ENCODE measurements around the gene PROCA1. TPM values are rescaled to one million over a fixed set of nuclear protein-coding genes. Genes with fewer than 3 reads are reported as not detected.
A peak's percentile ranks its signal among the peaks of the same experiment; 100 is the strongest.

Gene PROCA1
- total RNA-seq, 2 donors from 2014 or later = 1.9 to 9.4 TPM

DNA sequence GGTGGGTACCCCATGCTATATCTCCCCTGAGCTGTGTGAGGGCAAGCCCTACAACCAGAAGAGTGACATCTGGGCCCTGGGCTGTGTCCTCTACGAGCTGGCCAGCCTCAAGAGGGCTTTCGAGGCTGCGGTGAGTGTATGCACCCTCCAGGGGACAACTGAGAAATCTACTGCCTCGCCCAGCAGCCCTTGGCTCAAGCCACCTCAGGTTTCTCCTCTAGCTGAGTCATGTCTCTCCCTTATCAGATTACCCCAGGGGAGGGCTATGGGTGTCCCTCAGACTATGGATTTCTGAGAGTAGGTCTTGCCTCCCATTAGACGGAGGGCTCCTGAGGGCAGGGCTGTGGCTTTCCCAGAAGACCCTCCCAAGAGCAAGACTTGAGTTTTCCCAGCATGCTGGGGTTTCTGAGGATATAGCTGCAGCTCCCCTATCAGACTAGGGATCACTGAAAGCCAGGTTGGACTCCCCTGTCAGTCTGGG is 23.6 kb upstream of the PROCA1 start:
- DNase-seq (ENCODE audit: low spot score) = no peak
- Histone ChIP-seq H3K4me1 (replicated peaks) (no peaks in the 10 kb centered on the region), H3K4me3 (no peak overlapping the region), H3K27me3 (replicated peaks; ENCODE audit: insufficient read depth) (no peaks in the 10 kb centered on the region), H3K27ac (no peak overlapping the region), H3K9me3 (no peaks in the 10 kb centered on the region), H3K36me3 (peaks cover 0 to 3% of the 10 kb centered on the region in 2 donors)
- intact Hi-C loops (cut with DNase I) = no loop called here
- WGBS = 73% methylated on average over 5 of the region's 5 CpGs
- TF ChIP-seq POLR2A (IDR thresholded peaks at IDR 0.05) (no peak), POLR2AphosphoS5 (IDR thresholded peaks at IDR 0.05) (no peak)
- TF ChIP-seq, protein P1, sequence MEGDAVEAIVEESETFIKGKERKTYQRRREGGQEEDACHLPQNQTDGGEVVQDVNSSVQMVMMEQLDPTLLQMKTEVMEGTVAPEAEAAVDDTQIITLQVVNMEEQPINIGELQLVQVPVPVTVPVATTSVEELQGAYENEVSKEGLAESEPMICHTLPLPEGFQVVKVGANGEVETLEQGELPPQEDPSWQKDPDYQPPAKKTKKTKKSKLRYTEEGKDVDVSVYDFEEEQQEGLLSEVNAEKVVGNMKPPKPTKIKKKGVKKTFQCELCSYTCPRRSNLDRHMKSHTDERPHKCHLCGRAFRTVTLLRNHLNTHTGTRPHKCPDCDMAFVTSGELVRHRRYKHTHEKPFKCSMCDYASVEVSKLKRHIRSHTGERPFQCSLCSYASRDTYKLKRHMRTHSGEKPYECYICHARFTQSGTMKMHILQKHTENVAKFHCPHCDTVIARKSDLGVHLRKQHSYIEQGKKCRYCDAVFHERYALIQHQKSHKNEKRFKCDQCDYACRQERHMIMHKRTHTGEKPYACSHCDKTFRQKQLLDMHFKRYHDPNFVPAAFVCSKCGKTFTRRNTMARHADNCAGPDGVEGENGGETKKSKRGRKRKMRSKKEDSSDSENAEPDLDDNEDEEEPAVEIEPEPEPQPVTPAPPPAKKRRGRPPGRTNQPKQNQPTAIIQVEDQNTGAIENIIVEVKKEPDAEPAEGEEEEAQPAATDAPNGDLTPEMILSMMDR (IDR thresholded peaks at IDR 0.05) = no peak

DNA sequence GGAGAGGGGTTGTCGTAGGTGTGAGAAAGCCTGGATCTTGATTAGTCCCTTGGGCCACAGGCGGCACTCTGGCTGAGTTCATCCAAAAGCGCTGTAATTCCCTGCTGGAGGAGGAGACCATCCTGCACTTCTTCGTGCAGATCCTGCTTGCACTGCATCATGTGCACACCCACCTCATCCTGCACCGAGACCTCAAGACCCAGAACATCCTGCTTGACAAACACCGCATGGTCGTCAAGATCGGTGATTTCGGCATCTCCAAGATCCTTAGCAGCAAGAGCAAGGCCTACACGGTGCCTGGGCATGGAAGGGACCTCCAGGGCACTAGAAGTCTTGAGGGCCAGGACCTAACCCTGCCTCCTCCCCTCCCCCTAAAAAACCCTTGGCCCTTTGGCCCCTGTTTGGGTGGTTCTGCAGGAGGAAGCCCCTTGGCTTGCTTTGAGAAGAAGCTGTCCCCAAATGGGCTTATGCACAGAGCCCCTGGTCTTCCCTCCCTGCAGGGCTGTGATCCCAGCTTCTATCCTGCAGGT is 23.1 kb upstream of the PROCA1 start:
- no peak for TF ChIP-seq POLR2A (IDR thresholded peaks at IDR 0.05)
- no peak for TF ChIP-seq POLR2AphosphoS5 (IDR thresholded peaks at IDR 0.05)
- TF ChIP-seq, protein P1 (IDR thresholded peaks at IDR 0.05) = no peak
- 97% methylated on average over 10 of the region's 10 CpGs for WGBS
- no peaks in the 10 kb centered on the region for H3K4me1 ChIP-seq (replicated peaks)
- intact Hi-C loops (cut with DNase I) = no loop called here
- no peak overlapping the region for H3K27ac ChIP-seq
- peaks cover 0 to 3% of the 10 kb centered on the region in 2 donors for H3K36me3 ChIP-seq
- H3K4me3 ChIP-seq = no peak overlapping the region
- no peak for DNase-seq (ENCODE audit: low spot score)
- H3K27me3 ChIP-seq (replicated peaks; ENCODE audit: insufficient read depth) = no peaks in the 10 kb centered on the region
- no peaks in the 10 kb centered on the region for H3K9me3 ChIP-seq

DNA sequence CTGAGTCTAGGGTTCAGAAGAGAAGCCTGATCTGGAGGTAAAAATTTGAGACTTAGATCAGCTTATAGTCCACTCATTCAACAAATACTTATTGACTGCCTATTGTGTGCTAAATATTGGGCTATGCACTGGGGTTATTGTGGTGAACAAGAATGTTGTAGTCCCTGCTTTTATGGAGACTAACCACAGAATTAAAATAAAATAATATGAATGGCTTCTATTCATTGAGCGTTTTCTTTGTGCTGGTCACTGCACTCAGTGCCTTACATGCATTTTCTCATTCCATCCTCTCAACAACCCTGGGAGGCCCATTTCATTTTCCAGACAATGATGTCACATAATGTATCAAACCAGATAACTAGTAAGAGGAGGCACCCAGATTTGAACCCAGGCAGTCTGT is 21.7 kb upstream of the PROCA1 start:
- Histone ChIP-seq H3K27me3 (replicated peaks; ENCODE audit: insufficient read depth) (no peaks in the 10 kb centered on the region), H3K4me3 (no peak overlapping the region), H3K27ac (no peak overlapping the region), H3K4me1 (replicated peaks) (no peaks in the 10 kb centered on the region), H3K36me3 (peaks cover 0 to 3% of the 10 kb centered on the region in 2 donors), H3K9me3 (no peaks in the 10 kb centered on the region)
- 72% methylated on average over 1 of the region's 1 CpG for WGBS
- no peak for DNase-seq (ENCODE audit: low spot score)
- intact Hi-C loops (cut with DNase I) = no loop called here
- TF ChIP-seq POLR2A (IDR thresholded peaks at IDR 0.05) = no peak
- no peak for TF ChIP-seq POLR2AphosphoS5 (IDR thresholded peaks at IDR 0.05)
- TF ChIP-seq, protein P1 (IDR thresholded peaks at IDR 0.05) = no peak

DNA sequence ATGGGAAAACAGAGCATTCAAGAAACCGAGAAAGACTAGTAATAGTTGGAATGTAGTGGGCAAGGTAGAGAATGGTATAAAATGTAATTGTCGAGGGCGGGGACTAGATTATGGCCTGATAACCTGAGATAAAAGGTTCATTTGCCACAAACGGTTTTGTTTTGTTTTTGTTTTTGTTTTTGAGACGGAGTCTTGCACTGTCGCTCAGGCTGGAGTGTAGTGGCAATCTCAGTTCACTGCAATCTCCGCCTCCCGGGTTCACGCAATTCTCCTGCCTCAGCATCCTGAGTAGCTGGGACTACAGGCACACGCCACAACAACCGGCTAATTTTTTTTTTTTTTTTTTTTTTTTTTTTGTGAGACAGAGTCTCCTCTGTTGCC is 18.3 kb upstream of the PROCA1 start:
- H3K4me3 ChIP-seq = no peak overlapping the region
- DNase-seq (ENCODE audit: low spot score) = no peak
- WGBS = 83% methylated on average over 11 of the region's 11 CpGs
- H3K36me3 ChIP-seq = peaks cover 0 to 3% of the 10 kb centered on the region in 2 donors
- H3K27ac ChIP-seq = peak overlapping the region; percentile 99
- intact Hi-C loops (cut with DNase I) = loop anchor here (2.0 to 10.0 kb wide), 3 partner anchors 13 to 222 kb away; partner anchors contain the start of gene PHF12
- no peaks in the 10 kb centered on the region for H3K9me3 ChIP-seq
- no peaks in the 10 kb centered on the region for H3K27me3 ChIP-seq (replicated peaks; ENCODE audit: insufficient read depth)
- TF ChIP-seq POLR2A (IDR thresholded peaks at IDR 0.05) (no peak), POLR2AphosphoS5 (IDR thresholded peaks at IDR 0.05) (no peak)
- TF ChIP-seq, protein P1 (IDR thresholded peaks at IDR 0.05) = no peak
- H3K4me1 ChIP-seq (replicated peaks) = no peaks in the 10 kb centered on the region

All from prostate gland (tissue), 2 donors.